ENCODE results near the gene RER1.

Gene RER1

DNA sequence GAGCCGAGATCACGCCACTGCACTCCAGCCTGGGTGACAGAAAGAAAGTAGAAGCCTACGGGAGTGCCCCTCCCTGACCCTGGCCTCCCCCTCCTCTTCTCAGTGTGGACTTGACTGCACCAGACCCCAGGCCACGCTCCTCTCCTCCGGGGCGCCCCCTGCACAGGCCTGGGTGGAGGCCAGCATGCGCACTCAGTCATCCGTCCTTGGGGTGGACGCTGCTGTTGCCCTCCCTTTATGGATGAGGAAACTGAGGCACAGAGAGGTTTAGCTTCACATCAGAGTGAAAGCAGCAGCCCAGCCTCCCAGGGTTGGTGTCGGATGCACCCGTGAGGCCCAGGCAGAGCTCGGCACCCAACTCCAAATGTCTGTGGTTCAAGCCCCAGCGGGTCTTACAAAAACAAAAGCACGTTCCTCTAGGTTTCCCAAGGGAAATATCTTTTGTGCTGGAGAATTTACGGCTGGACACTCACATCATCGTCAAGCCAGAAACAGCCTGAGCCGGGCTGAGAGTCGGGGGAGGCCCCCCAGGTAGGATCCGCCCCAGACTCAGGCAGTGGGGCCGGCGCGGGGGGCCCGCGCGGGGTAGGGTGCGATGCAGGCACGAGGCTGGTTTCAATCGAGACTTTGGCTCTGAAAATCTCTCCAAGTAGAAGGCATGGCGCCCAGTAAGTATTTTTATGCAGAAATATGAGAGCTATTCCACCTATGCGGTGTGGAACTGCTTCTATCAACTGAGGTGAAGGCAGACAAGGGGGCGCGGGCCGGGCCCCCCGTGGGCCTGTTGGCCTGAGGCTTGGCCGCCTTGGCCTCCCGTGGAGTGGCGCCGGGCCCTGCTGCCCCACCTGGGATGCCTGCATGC, 36.9 kb upstream of the RER1 start:
- no peak for DNase-seq

DNA sequence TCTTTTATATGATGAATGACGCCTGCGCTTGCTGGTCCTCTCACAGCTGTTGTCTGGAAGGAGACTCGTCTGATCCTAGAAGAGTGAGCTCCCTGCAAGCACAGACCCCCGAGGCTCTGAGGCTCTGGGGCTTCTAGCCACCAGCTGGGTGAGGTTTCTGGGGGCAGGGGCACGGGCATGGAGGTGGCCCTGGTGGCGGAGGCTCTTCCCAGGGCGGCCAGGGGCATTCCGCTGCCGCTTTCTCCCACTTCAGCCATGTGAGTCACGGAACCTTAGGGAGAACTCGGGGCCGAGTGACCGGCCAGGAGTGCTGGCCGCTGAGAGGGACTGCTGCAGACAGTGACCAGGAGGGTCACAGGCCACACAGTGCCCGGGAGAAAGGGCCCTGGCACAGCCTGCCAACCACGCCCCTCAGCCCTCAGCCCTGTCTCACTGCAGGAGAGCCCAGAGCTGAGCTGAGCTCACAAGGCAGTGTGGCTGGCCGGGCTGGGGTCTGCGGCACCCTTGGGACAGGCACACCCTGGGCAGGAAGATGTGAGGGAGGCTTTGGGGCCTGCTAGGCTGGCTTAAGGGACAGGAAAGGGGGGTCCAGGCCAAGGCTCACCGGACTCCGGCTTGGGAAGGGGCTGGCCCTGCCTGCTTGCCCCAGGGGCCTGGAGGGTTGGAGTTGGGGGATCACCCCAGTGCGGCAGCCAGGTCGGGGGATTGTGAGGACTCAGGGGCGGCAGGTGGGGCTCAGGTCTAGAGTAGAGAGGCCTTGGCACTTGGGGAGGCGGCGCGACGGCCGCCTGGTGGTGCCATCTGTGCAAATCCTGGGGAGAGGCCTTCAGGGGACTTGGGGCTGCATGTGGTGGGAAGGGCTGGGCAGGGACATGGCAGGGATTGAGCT, 36.0 kb upstream of the RER1 start:
- DNase-seq = no peak

DNA sequence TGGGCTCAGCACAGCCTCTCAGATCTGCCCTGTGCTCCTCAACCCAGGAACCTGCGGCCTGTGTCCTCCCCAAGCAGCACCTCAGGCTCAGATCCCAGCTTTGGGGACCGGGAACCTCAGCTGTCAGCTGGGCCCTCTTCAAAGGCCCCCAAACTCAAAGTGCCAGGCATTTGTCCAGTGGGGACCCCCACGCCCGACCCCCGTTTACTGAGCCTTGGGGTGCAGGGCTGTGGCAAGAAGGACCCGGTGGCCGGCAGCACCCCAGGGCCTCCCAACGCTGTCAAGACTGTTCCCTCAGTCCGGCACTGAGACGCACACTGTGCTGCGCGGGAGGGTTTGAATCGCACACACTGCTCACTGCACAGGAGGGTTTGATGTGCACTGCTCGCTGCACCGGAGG, 35.2 kb upstream of the RER1 start:
- DNase-seq = no peak

- DNase-seq = no peak
These were observed 34.5 kb upstream of the RER1 start for GRCh38 chr1:2356911-2357845.

DNA sequence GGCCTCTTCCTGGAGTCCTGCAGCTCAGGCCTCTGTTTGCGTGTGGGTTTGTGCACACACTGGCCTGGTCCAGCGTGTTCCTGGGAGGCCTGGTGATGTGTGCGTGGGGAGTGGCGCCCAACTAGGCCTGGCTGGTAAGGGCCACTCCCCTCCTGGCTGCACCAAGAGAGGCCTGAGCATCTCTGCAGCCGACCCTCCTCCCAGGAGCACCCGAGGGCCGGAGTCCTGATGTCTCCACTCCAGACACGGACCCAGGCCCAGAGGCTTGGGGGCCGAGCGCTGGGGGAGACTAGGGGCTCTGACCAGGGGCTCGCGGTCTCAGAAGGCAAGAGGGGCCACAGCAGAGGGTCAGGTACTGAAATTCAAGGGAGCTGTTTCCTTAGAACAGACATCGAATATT, 33.6 kb upstream of the RER1 start:
- no peak for DNase-seq

- no peak for DNase-seq
These were observed 32.7 kb upstream of the RER1 start for GRCh38 chr1:2358651-2359640.

DNA sequence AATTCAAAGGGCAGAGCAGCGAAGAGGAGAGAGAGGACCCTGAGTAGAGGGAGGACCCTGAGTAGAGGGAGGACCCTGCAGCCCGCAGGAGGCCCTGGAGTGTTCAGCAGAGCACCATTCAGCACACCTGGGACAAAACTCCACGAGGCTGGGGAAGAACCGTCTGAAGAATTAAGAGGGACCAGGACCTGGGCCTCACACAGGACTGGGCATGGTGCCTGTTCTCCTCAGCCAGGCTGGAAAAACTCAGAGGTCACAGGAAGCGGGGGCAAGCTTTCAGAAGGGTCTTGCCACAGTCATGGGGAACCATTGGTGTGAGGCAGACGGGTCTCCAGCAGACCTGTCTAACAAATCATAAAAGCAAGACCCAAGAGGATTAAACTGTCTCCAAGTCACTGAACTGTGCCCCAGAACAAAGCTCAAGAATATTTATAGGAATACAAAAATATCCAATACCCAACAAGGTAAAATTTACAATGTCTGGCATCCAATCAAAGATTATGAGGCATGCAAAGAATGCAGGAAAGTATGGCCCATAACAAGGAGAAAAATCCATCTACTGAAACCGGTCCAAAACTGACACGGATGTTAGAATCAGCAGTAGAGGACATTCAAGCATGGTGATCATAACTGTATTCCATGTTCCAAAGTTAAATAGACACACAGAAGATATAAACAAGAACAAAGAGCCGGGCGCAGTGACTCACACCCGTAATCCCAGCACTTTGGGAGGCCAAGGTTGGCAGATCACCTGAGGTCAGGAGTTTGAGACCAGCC, 30.9 kb upstream of the RER1 start:
- no peak for DNase-seq

GRCh38 chr1:2363847-2364513, 27.7 kb upstream of the RER1 start:
- DNase-seq = no peak

DNA sequence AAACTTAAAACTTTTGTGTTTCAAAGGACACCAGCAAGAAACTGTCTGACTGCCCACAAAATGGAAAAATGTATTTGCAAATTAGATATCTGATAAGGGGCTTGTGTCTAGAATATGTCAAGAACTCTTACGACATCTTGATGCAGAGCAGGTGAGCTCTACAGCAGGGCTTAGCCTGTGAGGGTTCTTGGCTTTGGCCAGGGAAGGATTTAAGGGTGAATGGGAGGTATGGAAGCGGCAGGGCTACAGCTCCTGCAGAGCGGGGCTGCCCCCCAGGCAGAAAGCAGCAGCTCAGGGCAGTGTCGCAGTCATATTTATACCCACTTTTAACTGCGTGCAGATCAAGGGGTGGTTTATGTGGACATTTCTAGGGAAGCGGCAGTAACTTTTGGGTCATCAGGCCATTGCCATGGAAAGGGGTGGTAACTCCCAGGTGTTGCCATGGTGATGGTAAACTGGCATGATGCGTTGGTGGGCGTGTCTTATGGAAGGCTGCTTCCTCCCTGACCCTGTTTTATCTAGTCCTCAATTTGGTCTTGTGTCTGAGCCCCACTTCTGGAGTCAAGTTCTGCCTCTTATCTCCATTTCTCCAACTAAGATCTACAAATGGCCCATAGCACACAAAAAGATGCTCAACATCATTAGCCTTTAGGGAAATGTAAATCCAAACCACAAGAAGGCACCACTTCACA, 23.4 kb upstream of the RER1 start:
- no peak for DNase-seq

DNA sequence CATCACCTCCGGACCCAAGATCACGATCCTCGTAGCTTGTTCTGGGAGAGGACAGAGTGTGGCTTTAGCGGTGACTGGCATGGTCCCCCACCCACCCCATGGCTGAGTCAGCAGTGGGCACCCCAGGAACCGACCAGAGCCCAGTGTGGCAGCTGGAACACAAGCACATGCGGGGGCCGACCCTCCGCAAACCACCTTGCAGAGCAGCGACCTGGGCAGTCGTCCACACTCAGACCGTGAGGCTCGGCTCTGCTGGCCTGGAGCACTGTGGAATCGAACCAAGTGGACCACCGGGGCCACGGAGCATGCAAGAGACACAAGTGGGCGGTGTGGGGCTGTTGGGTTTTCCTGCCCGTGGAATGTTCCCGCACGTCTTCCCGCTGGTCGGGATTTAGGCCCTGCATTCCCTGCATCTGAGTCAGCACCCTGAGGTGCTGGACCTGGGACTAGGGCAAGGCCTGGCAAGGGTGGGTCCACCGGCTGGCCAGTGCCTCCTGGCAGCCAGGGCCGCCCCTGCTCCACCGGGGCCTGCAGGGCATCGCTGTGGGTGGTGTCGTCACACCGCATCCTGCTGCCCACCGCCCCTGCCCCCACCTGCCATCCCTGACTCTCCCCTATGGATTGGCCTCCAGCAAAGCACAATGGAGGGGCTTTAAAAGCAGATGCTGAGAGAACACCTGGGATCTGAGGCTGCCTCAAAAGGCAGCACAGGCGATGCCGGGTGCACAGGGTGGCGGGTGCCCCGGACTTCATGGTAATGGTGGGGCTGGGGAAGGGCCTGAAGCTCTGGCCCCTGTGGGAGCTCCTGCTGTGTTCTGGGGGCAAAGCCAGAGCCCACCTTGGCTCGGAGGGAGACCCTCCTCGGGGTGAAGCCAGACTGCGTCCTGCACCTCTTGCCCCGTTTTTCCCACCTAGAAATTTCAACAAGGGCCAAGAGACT, 18.8 kb upstream of the RER1 start:
- no peak for DNase-seq

GRCh38 chr1:2373551-2374251, 17.9 kb upstream of the RER1 start:
- no peak for DNase-seq

- no peak for DNase-seq
These were observed 17.1 kb upstream of the RER1 start for GRCh38 chr1:2374252-2375155.

GRCh38 chr1:2375246-2375922, 16.3 kb upstream of the RER1 start:
- no peak for DNase-seq

DNA sequence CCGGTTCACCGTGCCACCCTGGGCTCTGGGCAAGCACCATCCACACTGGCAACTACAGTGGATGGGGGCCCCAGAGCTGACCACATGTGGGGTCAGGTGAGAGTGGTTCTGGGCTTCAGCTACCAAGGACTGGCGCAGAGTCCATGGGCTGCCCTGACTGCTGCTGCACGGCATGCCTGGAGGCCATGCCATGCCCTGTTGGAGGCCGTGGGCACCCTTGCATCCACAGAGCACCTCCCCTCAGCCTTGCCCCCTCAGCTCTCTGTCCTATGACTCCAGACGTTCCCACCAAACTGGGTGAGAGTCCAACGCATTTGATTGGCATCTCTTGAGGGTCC, 15.7 kb upstream of the RER1 start:
- DNase-seq = no peak

- DNase-seq = no peak
These were observed 15.3 kb upstream of the RER1 start for GRCh38 chr1:2376261-2376741.

All from GOT3 (cell line).